ENCODE results near the gene GINS3.

The GINS3 gene

DNA sequence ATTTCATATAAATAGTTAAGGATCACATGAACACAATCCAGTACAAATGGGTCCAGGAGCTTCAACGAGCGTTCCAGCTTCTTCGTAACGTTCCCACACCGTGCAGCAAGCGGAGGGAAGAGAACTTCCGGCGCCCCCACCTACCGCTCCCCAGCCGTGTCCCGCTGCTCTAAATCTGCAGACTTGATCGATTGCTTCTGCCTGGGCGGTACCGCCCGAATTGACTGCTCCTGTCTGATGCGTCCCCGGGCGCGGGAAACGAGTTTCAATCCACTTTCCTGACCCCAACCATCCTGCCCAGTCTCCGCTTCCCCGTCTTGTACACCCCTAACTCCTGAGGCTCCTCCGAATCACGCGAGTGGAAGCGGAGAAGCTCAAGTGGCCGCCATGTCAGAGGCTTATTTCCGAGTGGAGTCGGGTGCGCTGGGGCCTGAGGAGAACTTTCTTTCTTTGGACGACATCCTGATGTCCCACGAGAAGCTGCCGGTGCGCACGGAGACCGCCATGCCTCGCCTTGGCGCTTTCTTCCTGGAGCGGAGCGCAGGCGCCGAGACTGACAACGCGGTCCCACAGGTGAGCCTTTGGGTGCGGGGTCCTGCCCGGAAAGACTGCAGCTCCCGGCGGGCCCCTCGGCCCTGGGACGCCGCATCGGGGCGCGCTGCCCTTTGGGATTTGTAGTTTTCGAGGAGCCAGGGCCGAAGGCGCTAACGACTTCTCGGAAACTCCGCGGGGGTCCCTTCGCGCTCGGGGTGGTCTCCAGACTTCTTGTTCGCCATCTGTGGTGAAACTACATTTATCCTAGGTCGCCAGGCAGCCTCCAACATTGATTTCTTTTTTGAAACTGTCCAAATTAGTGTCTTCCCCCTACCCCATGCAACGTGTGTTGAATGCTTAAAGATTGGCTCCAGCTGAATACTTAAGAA, at the start of gene GINS3 (continued):
- TF ChIP-seq ZNF621 (tag by site-specific recombination; IDR thresholded peaks at IDR 0.05) = no peak
- 0 out of 2 replicates have a peak, but pooled peaks have one; percentile 49 for TF ChIP-seq EGR2 (tag by site-specific recombination; IDR thresholded peaks at IDR 0.05; ENCODE audit: low read depth)
- peak; percentile 94 for TF ChIP-seq KLF1 (tag by site-specific recombination; IDR thresholded peaks at IDR 0.05)
- no peak; the same call in 1 of the 2 replicates for TF ChIP-seq ZNF121 (tag by site-specific recombination; IDR thresholded peaks at IDR 0.05)
- TF ChIP-seq, protein P1, sequence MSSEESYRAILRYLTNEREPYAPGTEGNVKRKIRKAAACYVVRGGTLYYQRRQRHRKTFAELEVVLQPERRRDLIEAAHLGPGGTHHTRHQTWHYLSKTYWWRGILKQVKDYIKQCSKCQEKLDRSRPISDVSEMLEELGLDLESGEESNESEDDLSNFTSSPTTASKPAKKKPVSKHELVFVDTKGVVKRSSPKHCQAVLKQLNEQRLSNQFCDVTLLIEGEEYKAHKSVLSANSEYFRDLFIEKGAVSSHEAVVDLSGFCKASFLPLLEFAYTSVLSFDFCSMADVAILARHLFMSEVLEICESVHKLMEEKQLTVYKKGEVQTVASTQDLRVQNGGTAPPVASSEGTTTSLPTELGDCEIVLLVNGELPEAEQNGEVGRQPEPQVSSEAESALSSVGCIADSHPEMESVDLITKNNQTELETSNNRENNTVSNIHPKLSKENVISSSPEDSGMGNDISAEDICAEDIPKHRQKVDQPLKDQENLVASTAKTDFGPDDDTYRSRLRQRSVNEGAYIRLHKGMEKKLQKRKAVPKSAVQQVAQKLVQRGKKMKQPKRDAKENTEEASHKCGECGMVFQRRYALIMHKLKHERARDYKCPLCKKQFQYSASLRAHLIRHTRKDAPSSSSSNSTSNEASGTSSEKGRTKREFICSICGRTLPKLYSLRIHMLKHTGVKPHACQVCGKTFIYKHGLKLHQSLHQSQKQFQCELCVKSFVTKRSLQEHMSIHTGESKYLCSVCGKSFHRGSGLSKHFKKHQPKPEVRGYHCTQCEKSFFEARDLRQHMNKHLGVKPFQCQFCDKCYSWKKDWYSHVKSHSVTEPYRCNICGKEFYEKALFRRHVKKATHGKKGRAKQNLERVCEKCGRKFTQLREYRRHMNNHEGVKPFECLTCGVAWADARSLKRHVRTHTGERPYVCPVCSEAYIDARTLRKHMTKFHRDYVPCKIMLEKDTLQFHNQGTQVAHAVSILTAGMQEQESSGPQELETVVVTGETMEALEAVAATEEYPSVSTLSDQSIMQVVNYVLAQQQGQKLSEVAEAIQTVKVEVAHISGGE (tag by site-specific recombination; conservative IDR thresholded peaks at IDR 0.05; ENCODE audit: low read depth) = peak; percentile 95
- TF ChIP-seq ZNF555 (tag by site-specific recombination; conservative IDR thresholded peaks at IDR 0.05) = no peak
- no peak for TF ChIP-seq ZNF707 (tag by site-specific recombination; IDR thresholded peaks at IDR 0.05)
- TF ChIP-seq ZBTB20 (tag by site-specific recombination; IDR thresholded peaks at IDR 0.05) = peak; percentile 90
- TF ChIP-seq ZNF433 (tag by site-specific recombination; IDR thresholded peaks at IDR 0.05; ENCODE audit: low read depth) = no peak
- TF ChIP-seq ZNF529 (tag by site-specific recombination; IDR thresholded peaks at IDR 0.05; ENCODE audit: insufficient replicate concordance) = no peak
- TF ChIP-seq, protein P2, sequence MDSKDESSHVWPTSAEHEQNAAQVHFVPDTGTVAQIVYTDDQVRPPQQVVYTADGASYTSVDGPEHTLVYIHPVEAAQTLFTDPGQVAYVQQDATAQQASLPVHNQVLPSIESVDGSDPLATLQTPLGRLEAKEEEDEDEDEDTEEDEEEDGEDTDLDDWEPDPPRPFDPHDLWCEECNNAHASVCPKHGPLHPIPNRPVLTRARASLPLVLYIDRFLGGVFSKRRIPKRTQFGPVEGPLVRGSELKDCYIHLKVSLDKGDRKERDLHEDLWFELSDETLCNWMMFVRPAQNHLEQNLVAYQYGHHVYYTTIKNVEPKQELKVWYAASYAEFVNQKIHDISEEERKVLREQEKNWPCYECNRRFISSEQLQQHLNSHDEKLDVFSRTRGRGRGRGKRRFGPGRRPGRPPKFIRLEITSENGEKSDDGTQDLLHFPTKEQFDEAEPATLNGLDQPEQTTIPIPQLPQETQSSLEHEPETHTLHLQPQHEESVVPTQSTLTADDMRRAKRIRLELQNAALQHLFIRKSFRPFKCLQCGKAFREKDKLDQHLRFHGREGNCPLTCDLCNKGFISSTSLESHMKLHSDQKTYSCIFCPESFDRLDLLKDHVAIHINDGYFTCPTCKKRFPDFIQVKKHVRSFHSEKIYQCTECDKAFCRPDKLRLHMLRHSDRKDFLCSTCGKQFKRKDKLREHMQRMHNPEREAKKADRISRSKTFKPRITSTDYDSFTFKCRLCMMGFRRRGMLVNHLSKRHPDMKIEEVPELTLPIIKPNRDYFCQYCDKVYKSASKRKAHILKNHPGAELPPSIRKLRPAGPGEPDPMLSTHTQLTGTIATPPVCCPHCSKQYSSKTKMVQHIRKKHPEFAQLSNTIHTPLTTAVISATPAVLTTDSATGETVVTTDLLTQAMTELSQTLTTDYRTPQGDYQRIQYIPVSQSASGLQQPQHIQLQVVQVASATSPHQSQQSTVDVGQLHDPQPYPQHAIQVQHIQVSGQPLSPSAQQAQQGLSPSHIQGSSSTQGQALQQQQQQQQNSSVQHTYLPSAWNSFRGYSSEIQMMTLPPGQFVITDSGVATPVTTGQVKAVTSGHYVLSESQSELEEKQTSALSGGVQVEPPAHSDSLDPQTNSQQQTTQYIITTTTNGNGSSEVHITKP (tag by site-specific recombination; IDR thresholded peaks at IDR 0.05) = peak; percentile 73
- no peak for TF ChIP-seq ZNF223 (tag by site-specific recombination; IDR thresholded peaks at IDR 0.05)
- TF ChIP-seq ZNF600 (tag by site-specific recombination; IDR thresholded peaks at IDR 0.05) = peak; percentile 50; the same call in 1 of the 2 replicates
- peak; percentile 99 for TF ChIP-seq ZNF23 (tag by site-specific recombination; IDR thresholded peaks at IDR 0.05; ENCODE audit: borderline replicate concordance)
- TF ChIP-seq, protein P3, sequence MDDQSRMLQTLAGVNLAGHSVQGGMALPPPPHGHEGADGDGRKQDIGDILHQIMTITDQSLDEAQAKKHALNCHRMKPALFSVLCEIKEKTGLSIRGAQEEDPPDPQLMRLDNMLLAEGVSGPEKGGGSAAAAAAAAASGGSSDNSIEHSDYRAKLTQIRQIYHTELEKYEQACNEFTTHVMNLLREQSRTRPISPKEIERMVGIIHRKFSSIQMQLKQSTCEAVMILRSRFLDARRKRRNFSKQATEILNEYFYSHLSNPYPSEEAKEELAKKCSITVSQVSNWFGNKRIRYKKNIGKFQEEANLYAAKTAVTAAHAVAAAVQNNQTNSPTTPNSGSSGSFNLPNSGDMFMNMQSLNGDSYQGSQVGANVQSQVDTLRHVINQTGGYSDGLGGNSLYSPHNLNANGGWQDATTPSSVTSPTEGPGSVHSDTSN (CRISPR knock-in tag; IDR thresholded peaks at IDR 0.05) = 0 out of 2 replicates have a peak, but pooled peaks have one; percentile 35
- peak; percentile 53 for TF ChIP-seq ZNF366 (tag by site-specific recombination; conservative IDR thresholded peaks at IDR 0.05)
- TF ChIP-seq ZNF112 (tag by site-specific recombination; IDR thresholded peaks at IDR 0.05) = no peak
- TF ChIP-seq ZNF610 (tag by site-specific recombination; IDR thresholded peaks at IDR 0.05; ENCODE audit: borderline replicate concordance) = peak; percentile 95
- TF ChIP-seq ZNF184 (tag by site-specific recombination; IDR thresholded peaks at IDR 0.05) = no peak
- TF ChIP-seq GLIS1 (tag by site-specific recombination; IDR thresholded peaks at IDR 0.05) = peak; percentile 82

Measured in HEK293 (cell line).